Brain microvascular endothelial cell (primary cell): ENCODE data around the gene SLC26A3.

Experiments used
- DNase-seq: peaks from one replicate; pipeline ENCODE4 v3.0.0-alpha.2; 2020
- H3K27ac ChIP-seq: fragments of 250-450 bp; sonication (Bioruptor Pico); 2 replicates; pipeline ENCODE4 v1.5.1; 2020; ENCODE audit warnings: mild to moderate bottlenecking, moderate library complexity
- H3K27me3 ChIP-seq: fragments of 250-450 bp; sonication (Bioruptor Pico); replicated peaks from 2 replicates; pipeline ENCODE4 v1.5.1; 2020; ENCODE audit warnings: mild to moderate bottlenecking
- H3K36me3 ChIP-seq: fragments of 250-450 bp; sonication (Bioruptor Pico); replicated peaks from 2 replicates; pipeline ENCODE4 v1.5.1; 2020; ENCODE audit warnings: mild to moderate bottlenecking
- H3K4me3 ChIP-seq: 2 replicates; pipeline ENCODE4 v1.5.1; 2011; ENCODE audit warnings: low read depth, mild to moderate bottlenecking, control low read depth, low read length, moderate library complexity
- CTCF ChIP-seq: IDR thresholded peaks from 2 replicates; pipeline ENCODE4 v1.5.1; 2011; ENCODE audit warnings: low read depth, mild to moderate bottlenecking, moderate library complexity, low read length, control low read depth, inconsistent platforms; ENCODE audit errors: missing control alignments
- in situ Hi-C: cut with HindIII; loops from 2 replicates; pipeline ENCODE4 v1.10.0; 2017; ENCODE audit warnings: low sequenced_read_pairs, low pct_ligation_motif_present

The SLC26A3 gene

GRCh38 chr7:107843184-107843583 is 40.2 kb upstream of the SLC26A3 start:
- no peak for TF ChIP-seq CTCF
- Histone ChIP-seq H3K27ac (no peak overlapping the region), H3K27me3 (no peaks in the 10 kb centered on the region), H3K36me3 (no peaks in the 10 kb centered on the region), H3K4me3 (no peak overlapping the region)
- in situ Hi-C loops: no loop called here
- DNase-seq: no peak

- Histone ChIP-seq H3K27ac (no peak overlapping the region), H3K4me3 (no peak overlapping the region), H3K27me3 (peaks cover 2% of the 10 kb centered on the region), H3K36me3 (no peaks in the 10 kb centered on the region)
- in situ Hi-C loops: no loop called here
- no peak for TF ChIP-seq CTCF
- no peak for DNase-seq
Measured at GRCh38 chr7:107842213-107842612, 39.2 kb upstream of the SLC26A3 start.

- no peak for DNase-seq
- H3K36me3 ChIP-seq: no peaks in the 10 kb centered on the region
- no peak overlapping the region for H3K4me3 ChIP-seq
- in situ Hi-C loops: no loop called here
- no peak for TF ChIP-seq CTCF
- H3K27ac ChIP-seq: no peak overlapping the region
- peaks cover 4% of the 10 kb centered on the region for H3K27me3 ChIP-seq
Measured at GRCh38 chr7:107838816-107839565, 36.0 kb upstream of the SLC26A3 start.

- Histone ChIP-seq H3K4me3 (no peak overlapping the region), H3K27me3 (peaks cover 4% of the 10 kb centered on the region), H3K27ac (no peak overlapping the region), H3K36me3 (no peaks in the 10 kb centered on the region)
- in situ Hi-C loops: no loop called here
- no peak for TF ChIP-seq CTCF
- DNase-seq: no peak
Measured at GRCh38 chr7:107838024-107838601, 35.1 kb upstream of the SLC26A3 start.

GRCh38 chr7:107837145-107837512 is 34.1 kb upstream of the SLC26A3 start:
- H3K27ac ChIP-seq: no peak overlapping the region
- peaks cover 6% of the 10 kb centered on the region for H3K27me3 ChIP-seq
- H3K36me3 ChIP-seq: no peaks in the 10 kb centered on the region
- TF ChIP-seq CTCF: no peak
- DNase-seq: no peak
- in situ Hi-C loops: no loop called here
- no peak overlapping the region for H3K4me3 ChIP-seq
